ENCODE data around the gene SOCS1. TPM values are rescaled to one million over a fixed set of nuclear protein-coding genes. Genes with fewer than 3 reads are reported as not detected.

SOCS1 gene
- total RNA-seq, 3 donors from 2014 or later (not counting 1 experiment from before 2014, with no cell fraction given) = 21.7 to 74.7 (median 27.2) TPM

DNA sequence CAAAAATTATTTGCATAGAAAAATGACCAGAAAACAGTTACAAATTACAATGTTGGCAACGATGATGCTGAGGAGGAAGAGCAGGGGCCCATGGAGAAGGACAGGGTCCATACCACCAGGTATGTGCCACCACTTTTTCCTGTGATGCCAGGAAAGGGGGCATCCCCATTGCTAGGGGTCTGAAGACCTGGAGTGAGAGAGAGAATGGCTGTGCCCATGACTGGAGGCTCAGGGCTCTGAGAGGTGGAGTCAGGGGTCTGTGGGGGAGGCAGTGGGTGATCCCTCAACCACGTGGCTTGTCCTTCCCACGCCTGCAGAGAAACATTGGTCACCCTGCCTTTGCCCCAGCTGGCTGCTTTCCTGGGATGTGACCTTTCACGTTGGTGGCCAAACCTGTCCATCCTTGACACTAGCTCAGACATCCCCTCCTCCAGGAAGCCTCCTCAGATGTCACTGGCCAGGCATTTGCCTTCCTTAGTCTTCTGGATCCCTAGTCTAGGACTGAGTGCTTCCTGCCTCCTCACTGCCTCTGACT lies 51.4 kb downstream of the SOCS1 start:
- peak overlapping the region in 1 of 2 donors; percentile 49 for H3K27ac Mint-ChIP-seq
- H3K36me3 ChIP-seq (ENCODE audit: control insufficient read depth, insufficient read depth, low read length) = no peaks in the 10 kb centered on the region
- ATAC-seq = no peak
- H3K4me3 Mint-ChIP-seq = no peak overlapping the region
- H3K4me3 ChIP-seq (ENCODE audit: low read length) = no peak overlapping the region
- H3K27me3 ChIP-seq (ENCODE audit: control insufficient read depth, insufficient read depth, low read length) = no peaks in the 10 kb centered on the region
- H3K27ac ChIP-seq (ENCODE audit: low read length) = no peak overlapping the region
- H3K36me3 Mint-ChIP-seq = no peaks in the 10 kb centered on the region
- 59% methylated on average over 4 of the region's 4 CpGs for WGBS (ENCODE audit: insufficient coverage)
- no peak for DNase-seq
- intact Hi-C loops (cut with micrococcal nuclease) = no loop called here
- TF ChIP-seq, protein P1, sequence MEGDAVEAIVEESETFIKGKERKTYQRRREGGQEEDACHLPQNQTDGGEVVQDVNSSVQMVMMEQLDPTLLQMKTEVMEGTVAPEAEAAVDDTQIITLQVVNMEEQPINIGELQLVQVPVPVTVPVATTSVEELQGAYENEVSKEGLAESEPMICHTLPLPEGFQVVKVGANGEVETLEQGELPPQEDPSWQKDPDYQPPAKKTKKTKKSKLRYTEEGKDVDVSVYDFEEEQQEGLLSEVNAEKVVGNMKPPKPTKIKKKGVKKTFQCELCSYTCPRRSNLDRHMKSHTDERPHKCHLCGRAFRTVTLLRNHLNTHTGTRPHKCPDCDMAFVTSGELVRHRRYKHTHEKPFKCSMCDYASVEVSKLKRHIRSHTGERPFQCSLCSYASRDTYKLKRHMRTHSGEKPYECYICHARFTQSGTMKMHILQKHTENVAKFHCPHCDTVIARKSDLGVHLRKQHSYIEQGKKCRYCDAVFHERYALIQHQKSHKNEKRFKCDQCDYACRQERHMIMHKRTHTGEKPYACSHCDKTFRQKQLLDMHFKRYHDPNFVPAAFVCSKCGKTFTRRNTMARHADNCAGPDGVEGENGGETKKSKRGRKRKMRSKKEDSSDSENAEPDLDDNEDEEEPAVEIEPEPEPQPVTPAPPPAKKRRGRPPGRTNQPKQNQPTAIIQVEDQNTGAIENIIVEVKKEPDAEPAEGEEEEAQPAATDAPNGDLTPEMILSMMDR (IDR thresholded peaks at IDR 0.05) = no peak
- peaks cover 12 to 23% of the 10 kb centered on the region in 2 donors for H3K4me1 Mint-ChIP-seq
- H3K9me3 ChIP-seq (ENCODE audit: control insufficient read depth, insufficient read depth, low read length) = peaks cover 8% of the 10 kb centered on the region
- H3K9me3 Mint-ChIP-seq = no peaks in the 10 kb centered on the region
- peaks cover 0 to 8% of the 10 kb centered on the region in 2 donors for H3K27me3 Mint-ChIP-seq (ENCODE audit: low read depth in 2 of 2)
- peaks cover 35% of the 10 kb centered on the region for H3K4me1 ChIP-seq (ENCODE audit: control insufficient read depth, insufficient read depth, low read length)

Other genes starting within 250 kb of the SOCS1 start
- not detected for gene TNP2, start 13.1 kb upstream of the SOCS1 start, total RNA-seq
- not detected for gene PRM3, start 17.4 kb upstream of the SOCS1 start, total RNA-seq
- gene PRM2, start 20.3 kb upstream of the SOCS1 start, total RNA-seq = not detected
- not detected for gene PRM1, start 25.1 kb upstream of the SOCS1 start, total RNA-seq
- 1 to 10 TPM in 1 of 3 donors, under 1 TPM in 2; 0.83 to 1.1 (median 0.93) TPM for gene RMI2, start 89.3 kb upstream of the SOCS1 start, total RNA-seq